ENCODE results near the gene PHF21B. TPM values are rescaled to one million over a fixed set of nuclear protein-coding genes. Genes with fewer than 3 reads are reported as not detected.

The PHF21B gene
- total and polyA plus RNA-seq, 7 donors, result 0.13 to 0.66 (median 0.28) TPM; not detected in 4

DNA sequence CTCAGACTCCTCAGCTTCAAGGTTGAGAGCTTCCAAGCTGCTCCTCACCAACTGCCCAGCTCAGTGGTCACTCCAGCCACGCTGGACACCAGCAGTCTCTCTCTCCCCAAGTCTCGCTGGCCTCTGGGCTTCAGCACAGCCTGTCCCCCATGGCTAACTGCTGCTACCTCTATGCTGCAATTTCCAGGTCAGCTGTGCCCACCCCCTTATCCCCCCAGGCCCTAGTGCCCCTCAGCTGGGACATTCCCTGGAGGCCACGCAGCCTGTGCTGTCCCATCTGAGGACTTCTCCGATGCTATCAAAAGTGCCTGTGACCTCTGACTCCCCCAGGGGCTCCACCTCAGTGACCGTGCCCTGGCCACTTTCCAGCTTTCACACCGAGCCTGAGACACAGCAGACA is 37.5 kb upstream of the PHF21B start:
- WGBS, 2 donors, result 21 to 42% methylated on average over 6 of the region's 6 CpGs
- TF ChIP-seq, protein P1, sequence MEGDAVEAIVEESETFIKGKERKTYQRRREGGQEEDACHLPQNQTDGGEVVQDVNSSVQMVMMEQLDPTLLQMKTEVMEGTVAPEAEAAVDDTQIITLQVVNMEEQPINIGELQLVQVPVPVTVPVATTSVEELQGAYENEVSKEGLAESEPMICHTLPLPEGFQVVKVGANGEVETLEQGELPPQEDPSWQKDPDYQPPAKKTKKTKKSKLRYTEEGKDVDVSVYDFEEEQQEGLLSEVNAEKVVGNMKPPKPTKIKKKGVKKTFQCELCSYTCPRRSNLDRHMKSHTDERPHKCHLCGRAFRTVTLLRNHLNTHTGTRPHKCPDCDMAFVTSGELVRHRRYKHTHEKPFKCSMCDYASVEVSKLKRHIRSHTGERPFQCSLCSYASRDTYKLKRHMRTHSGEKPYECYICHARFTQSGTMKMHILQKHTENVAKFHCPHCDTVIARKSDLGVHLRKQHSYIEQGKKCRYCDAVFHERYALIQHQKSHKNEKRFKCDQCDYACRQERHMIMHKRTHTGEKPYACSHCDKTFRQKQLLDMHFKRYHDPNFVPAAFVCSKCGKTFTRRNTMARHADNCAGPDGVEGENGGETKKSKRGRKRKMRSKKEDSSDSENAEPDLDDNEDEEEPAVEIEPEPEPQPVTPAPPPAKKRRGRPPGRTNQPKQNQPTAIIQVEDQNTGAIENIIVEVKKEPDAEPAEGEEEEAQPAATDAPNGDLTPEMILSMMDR (IDR thresholded peaks at IDR 0.05), result no peak
- no peak for TF ChIP-seq POLR2AphosphoS5 (IDR thresholded peaks at IDR 0.05)
- TF ChIP-seq POLR2A (IDR thresholded peaks at IDR 0.05), result no peak
- TF ChIP-seq EP300 (IDR thresholded peaks at IDR 0.05), result no peak
- Histone ChIP-seq H3K4me3 (no peak overlapping the region), H3K36me3 (no peaks in the 10 kb centered on the region), H3K9me3 (peaks cover 0 to 3% (median 0%) of the 10 kb centered on the region in 4 donors), H3K4me1 (no peaks in the 10 kb centered on the region), H3K27me3 (peaks cover 0 to 63% (median 6%) of the 10 kb centered on the region in 3 donors), H3K27ac (no peak overlapping the region)
- intact Hi-C loops (cut with DNase I), result no loop called here
- DNase-seq, result no peak

DNA sequence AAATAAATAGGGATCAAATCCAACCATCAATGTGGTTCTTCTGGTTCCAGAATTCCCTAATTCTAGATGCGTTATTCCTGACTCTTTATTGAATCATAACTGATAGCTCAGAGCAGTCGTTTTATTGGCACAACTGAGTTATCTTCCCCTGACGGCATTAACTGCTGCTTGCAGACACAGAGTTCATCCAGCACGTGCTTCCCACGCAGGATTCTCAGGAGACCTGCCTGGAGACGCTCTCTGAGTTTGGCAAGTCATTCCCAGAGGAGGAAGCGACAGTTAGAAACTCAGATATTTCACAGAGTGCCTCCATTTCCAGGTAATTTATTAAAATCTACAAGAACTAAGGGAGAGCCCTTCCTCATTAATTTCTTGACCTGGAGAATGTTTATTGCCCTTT is 35.4 kb upstream of the PHF21B start:
- intact Hi-C loops (cut with DNase I), result no loop called here
- peaks cover 0 to 44% (median 0%) of the 10 kb centered on the region in 3 donors for H3K27me3 ChIP-seq
- no peak for DNase-seq
- TF ChIP-seq, protein P1 (IDR thresholded peaks at IDR 0.05), result no peak
- TF ChIP-seq POLR2AphosphoS5 (IDR thresholded peaks at IDR 0.05) (no peak), EP300 (IDR thresholded peaks at IDR 0.05) (no peak), POLR2A (IDR thresholded peaks at IDR 0.05) (no peak)
- H3K4me3 ChIP-seq, result no peak overlapping the region
- H3K4me1 ChIP-seq, result no peaks in the 10 kb centered on the region
- peaks cover 0 to 3% (median 0%) of the 10 kb centered on the region in 4 donors for H3K9me3 ChIP-seq
- no peaks in the 10 kb centered on the region for H3K36me3 ChIP-seq
- 45 to 61% methylated on average over 7 of the region's 7 CpGs for WGBS, 2 donors
- no peak overlapping the region for H3K27ac ChIP-seq

DNA sequence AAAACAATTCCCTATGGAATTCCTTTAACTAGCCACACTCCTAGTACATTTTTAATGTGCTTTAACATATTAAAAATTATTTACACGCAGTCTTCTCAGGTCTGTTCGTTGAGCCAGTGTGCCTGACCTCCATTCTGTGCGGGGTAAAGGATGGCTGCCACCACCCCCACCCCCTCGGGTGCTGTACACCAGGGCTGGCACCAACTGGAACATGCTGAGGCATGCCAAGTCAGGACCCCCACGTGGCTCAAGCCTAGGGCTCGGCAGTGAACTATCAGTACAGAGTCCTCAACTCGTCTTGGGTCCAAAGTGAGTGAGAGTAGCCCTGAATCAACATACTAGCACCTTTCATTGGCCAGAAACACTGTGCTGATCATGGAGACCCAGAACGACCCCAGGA is 32.5 kb upstream of the PHF21B start:
- Histone ChIP-seq H3K4me1 (no peaks in the 10 kb centered on the region), H3K27ac (no peak overlapping the region), H3K36me3 (no peaks in the 10 kb centered on the region), H3K27me3 (peaks cover 0 to 29% (median 0%) of the 10 kb centered on the region in 3 donors), H3K9me3 (peaks cover 0 to 3% (median 0%) of the 10 kb centered on the region in 4 donors), H3K4me3 (no peak overlapping the region)
- WGBS, 2 donors, result 67 to 79% methylated on average over 8 of the region's 8 CpGs
- no peak for DNase-seq
- intact Hi-C loops (cut with DNase I), result no loop called here
- TF ChIP-seq POLR2A (IDR thresholded peaks at IDR 0.05) (no peak), EP300 (IDR thresholded peaks at IDR 0.05) (no peak), POLR2AphosphoS5 (IDR thresholded peaks at IDR 0.05) (no peak)
- TF ChIP-seq, protein P1 (IDR thresholded peaks at IDR 0.05), result no peak

DNA sequence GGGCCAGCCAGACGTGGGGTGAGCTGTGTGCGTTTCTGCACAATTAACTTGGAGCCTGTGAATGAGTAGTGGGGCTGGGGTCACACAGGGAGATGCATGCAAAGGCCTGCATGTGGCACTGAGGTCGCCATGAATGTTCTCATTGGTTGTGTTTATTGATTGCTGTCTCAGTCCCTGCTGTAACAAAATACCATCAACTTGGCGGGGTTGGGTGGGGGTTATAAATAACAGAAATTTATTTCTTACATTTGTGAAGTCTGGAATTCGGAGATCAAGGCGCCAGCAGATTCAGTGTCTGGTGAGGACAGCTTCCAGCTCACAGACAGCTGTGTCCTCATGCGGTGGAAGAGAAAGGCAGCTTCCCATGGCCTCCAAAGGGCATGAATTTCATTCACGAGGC is 29.3 kb upstream of the PHF21B start:
- peaks cover 0 to 36% (median 0%) of the 10 kb centered on the region in 3 donors for H3K27me3 ChIP-seq
- no peak overlapping the region for H3K27ac ChIP-seq
- H3K9me3 ChIP-seq, result no peaks in the 10 kb centered on the region
- intact Hi-C loops (cut with DNase I), result no loop called here
- 68 to 69% methylated on average over 8 of the region's 8 CpGs for WGBS, 2 donors
- no peaks in the 10 kb centered on the region for H3K4me1 ChIP-seq
- H3K36me3 ChIP-seq, result no peaks in the 10 kb centered on the region
- no peak for DNase-seq
- H3K4me3 ChIP-seq, result no peak overlapping the region
- TF ChIP-seq POLR2AphosphoS5 (IDR thresholded peaks at IDR 0.05) (no peak), POLR2A (IDR thresholded peaks at IDR 0.05) (no peak), EP300 (IDR thresholded peaks at IDR 0.05) (no peak)
- TF ChIP-seq, protein P1 (IDR thresholded peaks at IDR 0.05), result no peak

DNA sequence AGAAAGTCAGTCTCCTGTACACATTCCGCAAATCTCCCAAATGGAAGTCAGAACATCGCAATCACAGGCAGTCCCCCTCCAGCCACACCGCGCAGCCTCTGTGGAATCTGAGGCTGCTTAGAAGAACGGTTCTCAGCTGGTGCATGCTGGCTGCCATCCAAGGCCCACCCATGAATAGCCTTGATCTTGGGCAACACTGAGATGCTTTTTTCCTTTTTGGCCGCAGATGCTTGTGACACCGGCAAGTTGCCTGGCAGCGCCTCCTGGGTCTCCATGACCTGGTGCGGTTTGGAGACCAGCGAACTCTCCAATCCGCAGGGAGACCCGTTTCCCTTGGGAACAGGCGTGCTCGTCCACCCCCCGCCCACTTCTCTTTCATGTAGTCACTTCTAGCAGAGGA is 26.3 kb upstream of the PHF21B start:
- 79 to 86% methylated on average over 15 of the region's 15 CpGs for WGBS, 2 donors
- DNase-seq, result no peak
- TF ChIP-seq, protein P1 (IDR thresholded peaks at IDR 0.05), result no peak
- TF ChIP-seq EP300 (IDR thresholded peaks at IDR 0.05) (no peak), POLR2AphosphoS5 (IDR thresholded peaks at IDR 0.05) (no peak), POLR2A (IDR thresholded peaks at IDR 0.05) (no peak)

More for the DNA sequence above, 26.3 kb upstream of the PHF21B start:
- no peaks in the 10 kb centered on the region for H3K9me3 ChIP-seq
- no peak overlapping the region for H3K4me3 ChIP-seq
- H3K27ac ChIP-seq, result no peak overlapping the region
- peaks cover 0 to 44% (median 0%) of the 10 kb centered on the region in 3 donors for H3K27me3 ChIP-seq
- intact Hi-C loops (cut with DNase I), result no loop called here
- no peaks in the 10 kb centered on the region for H3K36me3 ChIP-seq
- H3K4me1 ChIP-seq, result no peaks in the 10 kb centered on the region

Measured in sigmoid colon (tissue), 7 donors.